ENCODE data around the gene SMAP1.

Gene SMAP1

DNA sequence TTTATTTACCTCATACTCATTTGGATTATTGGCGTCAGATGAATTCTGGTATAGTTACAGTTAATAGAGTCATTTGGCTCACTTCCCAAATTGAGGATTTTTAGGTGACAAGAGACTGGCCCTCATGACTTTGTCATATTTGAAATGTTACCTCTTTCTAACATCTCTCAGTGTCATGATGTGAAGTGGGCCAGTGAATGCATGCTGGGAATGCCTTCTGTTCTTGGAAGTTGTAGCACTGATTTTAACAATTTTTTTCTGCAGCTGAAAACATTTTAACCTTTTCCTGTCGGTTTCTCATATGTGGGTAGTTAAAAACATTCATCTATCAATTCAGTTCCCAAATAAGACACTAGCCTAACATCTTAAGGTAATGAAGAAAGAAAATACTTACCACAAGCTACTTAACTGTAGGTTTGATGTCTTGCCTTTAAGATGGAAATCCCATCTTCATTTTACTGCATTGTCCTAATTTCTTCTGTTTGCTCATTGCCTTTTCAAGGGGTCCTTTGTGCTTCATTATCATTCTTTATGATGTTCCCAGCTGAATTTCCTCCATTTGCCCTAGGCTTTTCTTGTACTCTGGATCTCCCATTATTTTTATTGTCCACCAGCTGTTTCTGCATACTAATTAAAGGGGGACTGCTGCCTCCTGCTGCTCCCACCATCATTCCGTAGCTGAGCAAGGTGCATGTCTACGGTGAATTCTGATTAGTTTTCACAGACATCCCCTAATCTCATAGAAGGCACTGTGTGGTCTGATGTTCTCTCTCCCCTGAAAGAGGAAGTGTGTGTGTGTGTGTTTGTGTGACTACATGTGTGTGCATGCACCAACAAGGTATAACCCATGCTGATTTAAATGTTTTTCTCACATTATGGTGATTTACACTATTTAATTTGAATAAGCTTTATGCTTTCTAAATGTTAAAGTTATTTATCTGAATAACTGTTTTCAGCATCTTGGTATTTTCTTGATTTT lies 179.7 kb downstream of the SMAP1 start:
- no peak for TF ChIP-seq CTCF (IDR thresholded peaks at IDR 0.05)

GRCh38 chr6:70849348-70850069 lies 181.8 kb downstream of the SMAP1 start:
- no peak for TF ChIP-seq CTCF (IDR thresholded peaks at IDR 0.05)

GRCh38 chr6:70852667-70853246 lies 185.1 kb downstream of the SMAP1 start:
- no peak for TF ChIP-seq CTCF (IDR thresholded peaks at IDR 0.05)

DNA sequence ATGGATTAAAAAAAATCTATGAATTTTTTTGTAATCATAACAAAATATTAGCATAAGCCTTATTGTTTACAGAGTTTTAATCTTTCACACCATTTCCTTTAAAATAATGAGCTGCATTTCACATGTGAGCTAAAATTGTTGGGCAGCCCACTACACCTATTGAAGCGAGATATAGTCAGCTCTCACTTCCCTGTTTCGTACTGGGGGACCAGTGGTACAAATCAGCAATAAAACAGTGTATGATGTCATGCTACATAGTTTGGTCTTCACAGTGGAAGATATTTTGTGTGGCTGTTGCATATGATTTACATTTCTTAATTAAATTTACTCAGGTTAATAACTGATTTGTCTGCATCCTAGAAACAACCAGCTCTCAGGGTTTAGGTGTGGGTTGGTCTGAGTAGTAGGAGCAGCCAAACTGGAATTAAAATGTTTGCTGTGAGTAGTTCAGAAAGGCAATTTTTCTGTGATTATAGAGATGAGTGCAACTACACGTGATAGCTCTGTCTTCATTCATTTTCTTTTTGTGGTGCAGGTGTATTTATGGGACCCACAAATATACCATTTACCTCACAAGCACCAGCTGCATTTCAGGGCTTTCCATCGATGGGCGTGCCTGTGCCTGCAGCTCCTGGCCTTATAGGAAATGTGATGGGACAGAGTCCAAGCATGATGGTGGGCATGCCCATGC lies 189.8 kb downstream of the SMAP1 start:
- no peak for TF ChIP-seq CTCF (IDR thresholded peaks at IDR 0.05)

DNA sequence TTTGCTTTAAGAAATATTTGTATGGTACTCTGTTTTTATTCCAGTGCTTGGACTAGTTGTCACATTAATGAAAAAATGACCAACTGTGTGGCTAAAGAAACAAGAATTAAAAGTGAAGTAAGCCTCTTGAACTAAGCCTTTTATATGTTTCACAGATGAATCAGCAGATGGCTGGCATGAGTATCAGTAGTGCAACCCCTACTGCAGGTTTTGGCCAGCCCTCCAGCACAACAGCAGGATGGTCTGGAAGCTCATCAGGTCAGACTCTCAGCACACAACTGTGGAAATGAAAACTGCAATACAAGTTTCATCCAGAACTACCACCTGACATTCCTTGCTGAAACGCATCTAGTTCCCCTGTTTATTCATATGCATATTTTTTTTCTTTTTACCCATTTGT lies 192.4 kb downstream of the SMAP1 start:
- no peak for TF ChIP-seq CTCF (IDR thresholded peaks at IDR 0.05)

- no peak for TF ChIP-seq CTCF (IDR thresholded peaks at IDR 0.05)
Measured at GRCh38 chr6:70860920-70861319, 193.2 kb downstream of the SMAP1 start.

- TF ChIP-seq CTCF (IDR thresholded peaks at IDR 0.05), result no peak
Measured at GRCh38 chr6:70863343-70863742, 195.7 kb downstream of the SMAP1 start.
